ENCODE measurements around the gene ACTR2.
"Not testable (repeated sequence)": the region's sequence is repeated elsewhere in the genome, so short reads cannot be mapped to it uniquely, and the experiment has no call there.

The ACTR2 gene

DNA sequence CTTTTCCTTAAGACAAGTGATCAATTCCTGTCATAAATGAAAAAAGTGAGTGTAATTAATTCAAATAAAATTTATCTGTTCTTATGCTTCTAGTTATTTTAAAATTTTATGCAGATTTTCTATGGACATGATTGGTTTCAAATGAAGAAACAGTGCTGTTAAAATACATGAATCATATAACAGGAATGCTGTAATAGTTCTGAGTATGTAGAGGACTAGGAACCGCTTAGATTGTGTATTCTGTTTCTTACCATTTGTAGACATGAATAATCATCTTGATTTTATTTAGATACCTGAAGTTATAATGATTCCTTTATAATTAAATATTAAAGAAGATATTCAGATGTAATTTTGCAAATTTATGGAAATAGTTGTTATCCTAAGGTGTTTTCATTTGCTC, 3.5 kb downstream of the ACTR2 start:
- no peak for DNase-seq (ENCODE audit: low spot score)

DNA sequence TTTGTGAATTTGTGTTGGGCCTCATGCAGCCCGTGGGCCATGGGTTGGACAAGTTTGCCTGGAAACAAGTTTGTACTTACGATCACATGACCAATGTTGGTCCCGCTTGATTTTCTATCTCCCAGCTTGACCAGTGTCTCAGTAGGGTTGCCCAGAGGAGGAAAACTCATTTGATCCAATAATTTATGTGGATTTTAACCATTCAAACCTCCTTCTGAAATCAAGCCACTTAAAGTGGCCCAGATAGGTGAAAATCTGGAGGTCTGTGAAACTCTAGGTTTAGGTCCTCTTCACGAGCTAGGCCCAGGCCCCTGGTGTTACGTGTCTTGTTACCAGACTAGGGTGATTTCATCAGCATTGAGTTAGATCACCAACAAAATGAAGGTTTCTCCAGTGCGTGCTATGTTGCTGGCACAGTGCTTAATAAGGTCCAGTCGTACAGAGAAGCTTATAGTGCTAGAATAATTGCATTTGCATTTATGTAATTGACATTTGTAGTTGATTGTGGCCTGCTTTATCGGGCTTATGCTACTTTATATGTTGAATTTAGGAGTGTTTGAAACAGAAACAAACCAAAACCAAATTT, 4.4 kb downstream of the ACTR2 start:
- DNase-seq (ENCODE audit: low spot score), result no peak

DNA sequence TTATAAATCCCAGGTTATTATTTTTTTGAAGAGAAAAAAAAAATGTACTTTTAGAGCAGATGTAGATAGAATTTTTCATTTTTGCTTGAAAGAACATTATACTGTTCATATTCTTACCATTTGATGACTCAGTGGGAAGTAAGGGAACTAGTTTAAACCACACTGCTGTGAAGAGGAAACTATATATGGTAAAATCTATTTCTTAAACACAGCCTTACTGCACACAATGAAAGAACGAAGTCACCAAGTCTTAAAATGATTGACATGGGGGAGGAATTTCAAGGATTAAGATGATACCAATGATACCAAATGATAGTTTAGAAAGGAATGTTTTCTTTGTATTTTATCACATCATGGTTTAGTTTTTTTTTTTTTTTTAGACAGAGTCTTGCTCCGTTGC, 5.0 kb downstream of the ACTR2 start:
- DNase-seq (ENCODE audit: low spot score), result no peak

DNA sequence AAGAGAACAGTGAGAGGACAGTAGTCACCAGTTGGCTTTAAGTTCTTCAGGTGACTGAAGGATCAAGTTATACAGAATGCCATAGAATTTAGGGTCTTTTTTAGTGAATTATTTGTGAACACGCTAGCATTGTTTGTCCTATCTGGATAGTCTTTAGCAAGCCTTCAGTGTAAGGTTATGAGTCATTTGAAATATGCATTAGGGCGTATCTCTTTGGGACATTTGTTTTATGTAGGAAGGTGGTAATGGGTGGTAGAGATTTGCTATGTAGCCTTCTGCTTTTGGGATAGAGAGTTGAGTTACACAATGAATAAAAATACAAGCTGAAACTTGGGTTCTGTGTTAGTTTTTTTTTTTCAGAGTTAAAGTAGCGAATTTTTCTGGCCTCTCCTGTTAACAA, 13.0 kb downstream of the ACTR2 start:
- DNase-seq (ENCODE audit: low spot score), result no peak

DNA sequence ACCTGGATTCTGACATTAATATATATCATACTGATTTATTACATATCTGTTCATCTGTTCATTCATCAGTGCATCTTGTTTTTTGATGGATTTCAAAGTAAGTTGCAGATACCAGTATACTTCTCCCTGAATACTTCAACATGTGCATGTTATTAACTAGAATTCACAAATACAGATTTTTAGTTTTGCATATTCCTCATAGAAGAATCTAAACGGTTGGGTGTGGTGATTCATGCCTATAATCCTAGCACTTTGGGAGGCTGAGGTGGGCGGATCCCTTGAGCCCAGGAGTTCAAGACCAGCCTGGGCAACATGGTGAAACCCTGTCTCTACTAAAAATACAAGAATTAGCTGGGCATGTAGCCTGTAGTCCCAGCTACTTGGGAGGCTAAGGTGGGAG, 16.8 kb downstream of the ACTR2 start:
- DNase-seq (ENCODE audit: low spot score), result not testable (repeated sequence)

DNA sequence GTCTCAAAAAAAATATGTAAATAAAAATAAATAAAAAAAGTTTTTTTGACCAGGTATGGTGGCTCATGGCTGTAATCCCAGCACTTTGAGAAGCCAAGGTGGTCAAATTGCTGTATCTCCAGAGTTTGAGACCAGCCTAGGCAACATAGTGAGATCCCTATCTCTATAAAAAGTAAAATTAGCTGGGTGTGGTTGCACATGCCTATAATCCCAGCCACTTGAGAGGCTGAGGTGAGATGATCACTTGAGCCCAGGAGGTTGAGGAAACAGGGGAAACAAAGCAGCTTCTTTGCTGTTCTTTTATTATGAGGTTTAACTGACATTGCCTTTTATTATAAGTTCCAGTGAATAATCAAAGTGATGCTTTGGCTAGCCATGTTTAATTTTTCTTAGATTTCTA, 25.0 kb downstream of the ACTR2 start:
- no peak for DNase-seq (ENCODE audit: low spot score)

DNA sequence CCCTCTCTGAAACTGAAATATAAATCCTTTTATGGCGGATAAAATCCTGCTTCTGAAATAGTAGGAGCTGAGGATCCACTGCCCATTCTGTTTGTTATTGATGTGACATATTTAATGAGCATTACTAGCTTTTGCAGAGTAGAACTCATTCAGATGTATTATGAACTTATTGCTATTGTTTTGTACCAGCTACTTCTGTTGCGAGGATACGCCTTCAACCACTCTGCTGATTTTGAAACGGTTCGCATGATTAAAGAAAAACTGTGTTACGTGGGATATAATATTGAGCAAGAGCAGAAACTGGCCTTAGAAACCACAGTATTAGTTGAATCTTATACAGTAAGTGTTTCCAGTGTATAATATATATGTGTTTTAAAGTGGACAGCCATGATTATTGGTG, 27.7 kb downstream of the ACTR2 start:
- no peak for DNase-seq (ENCODE audit: low spot score)

DNA sequence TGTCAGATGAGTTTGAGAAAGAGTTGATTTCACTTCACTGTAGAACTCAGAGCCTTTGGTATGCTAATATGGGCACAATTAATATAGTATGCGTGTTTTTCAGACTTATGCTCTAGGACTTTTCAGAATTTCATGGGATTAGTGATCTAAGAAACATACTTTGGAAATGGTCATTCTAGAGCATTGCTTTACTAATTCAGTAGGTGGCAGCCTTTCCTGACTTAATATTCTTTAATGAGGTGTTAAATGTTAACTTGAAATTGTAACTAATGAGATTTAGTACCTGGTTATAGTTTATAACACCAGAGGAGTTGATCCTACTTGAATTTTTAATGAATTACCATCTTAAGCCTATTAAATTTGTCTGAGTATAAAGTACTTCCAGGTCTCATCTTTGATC, 28.4 kb downstream of the ACTR2 start:
- no peak for DNase-seq (ENCODE audit: low spot score)

DNA sequence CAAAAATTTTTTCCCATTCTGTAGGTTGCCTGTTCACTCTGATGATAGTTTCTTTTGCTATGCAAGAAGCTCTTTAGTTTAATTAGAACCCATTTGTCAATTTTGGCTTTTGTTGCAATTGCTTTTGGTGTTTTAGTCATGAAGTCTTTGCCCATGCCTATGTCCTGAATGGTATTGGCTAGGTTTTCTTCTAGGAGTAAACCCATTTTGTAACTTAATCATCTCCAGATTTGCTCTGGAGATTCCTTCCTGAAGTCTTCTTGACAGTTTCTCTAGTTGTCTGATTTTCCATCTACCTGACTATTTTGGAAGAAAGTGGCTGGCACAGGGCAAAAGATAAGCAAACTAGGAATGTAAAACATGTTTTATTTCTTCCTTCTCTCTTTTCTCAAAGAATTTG, 30.2 kb downstream of the ACTR2 start:
- DNase-seq (ENCODE audit: low spot score), result not testable (repeated sequence)

DNA sequence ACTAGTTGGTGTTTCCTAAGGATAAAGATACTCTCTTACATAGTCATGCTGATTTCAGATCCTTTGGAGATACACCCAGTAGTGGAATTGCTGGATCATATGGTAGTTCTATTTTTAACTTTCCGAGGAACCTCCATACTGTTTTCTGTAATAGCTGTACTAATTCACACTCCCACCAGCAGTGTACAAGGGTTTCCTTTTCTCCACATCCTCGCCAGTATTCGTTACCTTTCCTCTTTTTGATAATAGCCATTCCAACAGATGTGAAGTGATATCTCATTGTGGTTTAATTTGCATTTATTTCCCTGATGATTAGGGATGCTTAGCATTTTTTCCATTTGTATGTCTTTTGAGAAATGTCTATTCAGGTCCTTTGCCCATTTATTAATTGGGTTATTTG, 34.0 kb downstream of the ACTR2 start:
- no peak for DNase-seq (ENCODE audit: low spot score)

DNA sequence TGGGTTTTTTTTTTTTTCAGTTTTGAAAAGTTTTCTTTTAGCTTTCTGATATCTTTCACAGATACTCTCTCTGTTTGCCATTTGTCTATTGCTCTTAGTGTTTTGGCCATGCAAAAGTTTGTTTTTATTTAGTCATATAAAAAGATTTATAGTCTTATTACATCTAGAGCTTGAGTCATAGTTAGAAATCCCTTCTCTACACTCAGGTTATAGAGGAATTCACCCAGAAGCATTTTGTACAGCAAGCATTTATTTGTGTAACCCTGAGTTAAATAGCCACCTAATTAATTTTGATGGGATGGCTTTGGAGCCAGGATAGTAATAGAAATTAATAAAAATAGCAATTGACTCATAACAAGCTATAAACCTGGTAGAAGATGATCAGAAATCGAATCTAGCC, 35.6 kb downstream of the ACTR2 start:
- DNase-seq (ENCODE audit: low spot score), result no peak

DNA sequence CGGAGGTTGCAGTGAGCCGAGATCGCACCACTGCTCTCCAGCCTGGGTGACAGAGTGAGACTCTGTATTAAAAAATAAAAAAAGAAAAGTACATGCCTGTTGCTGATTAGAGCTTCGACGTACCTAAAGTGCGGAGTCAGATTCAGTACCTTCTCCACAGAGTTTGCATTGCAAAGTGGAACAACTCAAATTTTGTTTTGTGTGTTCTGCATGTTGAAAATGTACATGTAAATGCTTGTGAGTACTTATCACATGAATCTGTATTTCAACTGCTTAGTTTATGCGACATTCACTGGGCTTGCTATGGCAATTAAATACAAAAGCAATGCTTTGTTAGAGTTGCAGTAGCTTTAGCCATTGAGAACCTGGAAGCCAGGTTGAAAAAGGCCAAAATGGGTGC, 36.4 kb downstream of the ACTR2 start:
- DNase-seq (ENCODE audit: low spot score), result no peak

DNA sequence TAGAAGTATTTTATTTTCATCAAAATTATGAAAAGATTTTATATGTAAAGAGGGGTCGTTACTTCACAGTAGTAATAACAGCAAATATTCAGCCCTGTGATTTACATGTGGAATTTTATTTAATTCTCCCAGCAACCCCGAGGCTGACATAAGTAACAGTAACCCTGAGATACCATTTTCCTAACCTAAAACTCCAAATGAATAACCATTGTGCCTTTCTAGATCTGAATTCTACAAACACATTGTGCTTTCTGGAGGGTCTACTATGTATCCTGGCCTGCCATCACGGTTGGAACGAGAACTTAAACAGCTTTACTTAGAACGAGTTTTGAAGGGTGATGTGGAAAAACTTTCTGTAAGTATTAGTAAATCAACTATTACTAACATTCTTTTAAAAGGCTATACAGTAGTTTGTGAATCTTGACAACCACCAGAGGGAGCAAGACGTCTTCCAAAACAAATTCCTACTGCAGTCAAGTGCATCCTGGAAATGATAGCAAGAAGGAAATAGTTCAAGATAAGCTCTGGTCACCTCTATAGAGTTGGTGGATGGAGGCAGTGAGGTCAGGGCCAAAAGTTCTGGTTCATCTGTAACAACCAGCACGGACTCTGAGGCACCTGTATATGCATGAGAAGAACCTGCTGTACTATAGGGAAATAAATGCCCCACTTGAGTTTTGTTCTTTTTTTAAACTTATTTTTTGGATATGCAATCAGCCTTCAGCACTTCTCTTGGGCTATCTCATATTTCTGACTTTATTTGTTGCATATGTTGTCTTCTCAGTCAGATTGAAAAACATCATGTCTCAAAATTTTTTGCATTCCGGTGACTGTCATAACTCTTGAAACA, 37.4 kb downstream of the ACTR2 start:
- no peak for DNase-seq (ENCODE audit: low spot score)

DNA sequence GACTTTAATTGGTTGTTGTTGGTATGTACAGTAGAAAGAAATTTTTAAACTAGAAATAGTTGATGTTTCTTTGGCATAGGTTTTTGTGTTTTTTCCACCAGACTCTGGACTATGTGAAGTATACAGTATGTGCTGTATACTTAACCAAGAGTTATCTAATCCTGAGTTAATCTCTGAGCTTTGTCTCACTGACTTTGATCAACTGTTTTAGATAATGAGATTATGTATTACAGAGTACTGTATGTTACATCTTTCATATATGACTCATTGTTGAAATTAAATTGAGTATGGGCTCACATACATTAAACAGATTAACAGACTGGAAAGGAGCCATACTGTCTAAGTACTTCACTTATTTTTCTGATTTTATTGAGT, 38.0 kb downstream of the ACTR2 start:
- no peak for DNase-seq (ENCODE audit: low spot score)

DNA sequence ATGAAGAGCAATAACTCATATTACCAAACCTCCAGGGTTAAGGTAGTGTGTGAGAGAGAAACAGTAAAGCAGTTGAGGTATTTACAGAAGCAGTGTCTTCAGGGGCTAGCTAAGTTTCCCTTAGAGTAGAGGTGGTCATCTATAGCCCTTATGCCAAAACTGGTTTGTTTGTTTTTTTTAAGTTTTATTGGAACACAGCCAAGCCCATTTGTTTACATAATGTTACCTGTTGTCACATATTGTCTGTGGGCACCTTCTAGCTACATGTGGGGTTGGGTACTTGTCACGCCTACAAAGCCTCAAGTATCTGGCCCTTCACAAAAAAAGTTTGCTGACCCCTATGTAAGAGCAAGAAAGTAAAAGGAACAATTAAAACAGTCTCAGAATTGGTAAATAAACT, 39.4 kb downstream of the ACTR2 start:
- DNase-seq (ENCODE audit: low spot score), result no peak

DNA sequence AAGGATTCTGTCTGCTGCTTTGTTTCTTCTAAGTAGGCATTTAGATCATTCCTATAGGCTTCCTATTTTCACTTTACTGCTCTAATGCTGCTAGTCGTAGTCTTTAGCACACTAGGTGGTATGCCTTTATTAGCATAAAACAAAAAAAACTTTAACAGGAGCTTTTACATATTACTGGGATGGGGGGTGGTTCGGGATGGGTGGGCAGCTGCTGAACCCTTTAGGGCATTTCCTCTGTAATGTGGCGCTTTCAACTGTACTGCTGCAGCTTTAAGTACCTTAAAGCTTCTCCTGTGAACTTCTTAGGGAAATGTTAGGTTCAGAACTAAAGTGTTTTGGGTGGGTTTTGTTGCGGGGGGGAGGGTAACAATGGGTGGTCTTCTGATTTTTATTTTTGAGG, 41.3 kb downstream of the ACTR2 start:
- no peak for DNase-seq (ENCODE audit: low spot score)

DNA sequence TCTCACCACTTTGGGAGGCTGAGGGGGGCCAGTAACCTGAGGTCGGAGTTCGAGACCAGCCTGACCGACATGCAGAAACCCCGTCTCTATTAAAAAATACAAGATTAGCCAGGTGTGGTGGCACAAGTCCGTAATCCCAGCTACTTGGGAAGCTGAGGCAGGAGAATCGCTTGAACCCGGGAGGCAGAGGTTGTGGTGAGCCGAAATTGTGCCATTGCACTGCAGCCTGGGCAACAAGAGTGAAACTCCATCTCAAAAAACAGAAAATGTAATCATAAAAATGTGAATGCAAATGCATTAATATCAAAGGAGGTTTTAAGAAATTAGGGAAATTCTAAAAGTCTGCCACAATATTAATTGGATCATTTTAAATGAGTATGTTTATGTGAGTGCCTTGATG, 45.7 kb downstream of the ACTR2 start:
- no peak for DNase-seq (ENCODE audit: low spot score)

DNA sequence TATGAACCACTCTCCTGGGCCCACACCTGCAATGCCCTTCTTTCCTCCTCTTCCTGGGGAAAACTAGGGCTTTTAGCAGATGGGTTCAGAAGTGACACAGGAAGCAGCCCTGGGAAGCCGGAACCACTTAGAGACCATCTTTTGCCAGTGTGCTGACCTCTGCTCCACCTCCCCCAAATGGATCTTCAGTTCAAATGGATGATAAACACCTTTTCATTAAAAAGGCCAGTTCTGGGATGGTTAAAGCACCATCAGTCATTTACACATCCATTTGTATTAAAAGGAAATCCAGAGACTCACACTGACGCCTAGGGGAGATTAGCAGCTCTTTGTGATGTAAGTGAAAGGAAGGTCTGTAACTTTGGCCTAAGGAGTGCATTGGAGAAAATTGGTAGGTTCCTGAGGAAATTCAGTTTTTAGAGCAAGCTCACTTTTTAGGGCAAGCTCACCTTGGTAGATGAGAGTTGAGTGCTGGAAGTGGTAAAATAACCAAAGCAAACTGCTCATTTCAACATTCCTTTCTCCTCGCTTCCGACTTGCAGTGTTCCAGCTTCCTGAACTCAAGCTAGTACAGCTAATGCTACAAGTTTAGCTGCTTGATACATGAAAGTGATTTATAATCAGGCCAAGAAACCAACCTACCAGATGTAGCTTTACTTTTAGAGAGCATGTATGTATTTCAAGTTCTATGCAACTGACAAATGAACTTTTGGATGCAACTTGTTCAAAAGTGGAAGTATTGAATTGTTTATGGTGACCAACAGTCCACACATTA, 47.7 kb downstream of the ACTR2 start:
- no peak for DNase-seq (ENCODE audit: low spot score)

DNA sequence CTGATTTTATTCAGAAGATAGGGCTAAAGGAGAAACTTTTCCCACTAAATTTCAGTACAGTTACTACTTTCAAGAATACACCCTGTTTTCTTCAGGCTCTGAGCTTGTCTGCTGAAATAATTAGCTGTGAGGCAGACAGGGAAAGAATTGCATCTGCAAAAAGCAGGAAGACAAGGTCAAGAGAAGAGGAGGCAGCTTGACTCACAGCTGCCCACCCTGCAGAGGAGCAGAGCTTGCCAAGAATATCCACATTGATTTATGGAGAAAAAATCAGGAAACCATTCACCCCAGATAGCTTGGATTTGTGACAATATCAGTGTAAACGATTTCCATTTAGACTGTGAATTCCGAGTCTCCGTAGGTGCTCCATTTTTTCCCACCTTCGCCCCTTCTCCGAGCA, 49.0 kb downstream of the ACTR2 start:
- no peak for DNase-seq (ENCODE audit: low spot score)

DNA sequence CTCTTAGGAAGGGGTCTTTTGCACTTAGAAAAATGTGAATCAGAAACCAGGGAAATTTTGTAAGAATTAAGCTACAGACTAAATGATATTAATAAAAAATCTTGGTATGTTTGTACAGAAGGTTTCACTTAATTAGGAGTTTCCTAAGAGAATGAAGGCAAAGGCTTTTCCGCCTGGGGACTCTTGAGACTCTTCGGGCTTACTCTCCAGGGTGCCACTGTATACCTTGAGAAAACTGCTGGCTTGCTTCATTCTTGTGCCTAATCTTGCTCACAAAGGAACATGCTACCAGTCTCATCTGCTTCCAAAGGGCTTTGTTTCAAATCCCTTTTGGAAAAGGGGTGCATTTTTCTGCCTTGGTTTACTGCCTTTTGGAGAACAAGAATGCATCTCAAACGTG, 49.5 kb downstream of the ACTR2 start:
- DNase-seq (ENCODE audit: low spot score), result no peak

DNA sequence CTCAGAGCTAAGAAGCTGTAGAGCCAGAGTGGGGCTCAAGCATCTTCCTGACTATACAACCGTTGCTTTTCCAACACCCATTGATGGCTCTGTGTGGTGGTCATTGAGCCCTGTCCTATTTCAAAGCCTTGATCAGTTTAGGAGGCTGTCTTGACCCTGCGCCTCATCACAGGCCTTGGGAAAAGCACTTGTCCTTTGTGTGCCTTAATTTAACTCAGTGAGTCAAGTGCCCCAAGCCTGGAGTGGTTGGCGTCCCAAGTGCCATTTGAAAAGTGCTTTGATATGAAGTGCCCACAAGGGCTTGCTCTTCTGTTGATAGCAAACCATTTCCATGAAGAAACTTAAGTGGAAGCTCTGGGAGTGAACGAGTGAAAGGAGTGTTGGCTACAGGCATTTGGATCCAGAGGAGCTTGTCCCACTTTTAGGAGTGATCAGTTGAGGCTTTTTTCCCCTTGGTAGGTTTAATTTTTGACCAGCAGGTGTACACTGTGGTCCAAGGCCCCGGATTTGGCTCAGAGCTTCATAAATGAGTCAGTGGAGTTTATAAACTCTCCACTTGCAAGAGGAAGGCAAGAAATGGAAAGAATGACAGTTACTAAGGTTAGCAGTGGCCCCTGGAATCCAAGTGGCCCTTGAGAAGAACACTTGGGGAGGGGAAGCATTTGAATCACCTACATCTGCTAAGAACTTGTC, 50.3 kb downstream of the ACTR2 start:
- no peak for DNase-seq (ENCODE audit: low spot score)

DNA sequence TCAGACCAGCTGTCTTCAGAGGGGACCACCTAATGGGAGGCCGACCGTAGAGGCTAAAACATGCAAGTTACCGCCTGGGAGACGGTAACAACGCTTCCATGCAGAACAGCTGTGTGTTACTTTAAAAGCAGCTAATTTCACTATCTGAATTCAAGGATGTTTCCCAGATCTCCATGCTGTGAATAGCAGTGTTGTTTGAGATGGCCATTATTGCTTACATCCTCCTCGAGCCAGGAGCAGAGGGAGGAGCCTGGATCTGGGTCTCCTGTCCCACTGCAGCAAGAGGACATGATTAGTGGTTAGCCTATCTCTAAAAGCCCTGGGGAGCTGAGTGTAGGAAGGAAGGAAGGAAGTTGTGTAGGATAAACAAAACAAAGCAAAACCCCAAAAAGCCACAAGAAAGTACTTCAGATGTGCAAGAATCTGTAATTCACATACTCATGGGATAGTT, 50.9 kb downstream of the ACTR2 start:
- no peak for DNase-seq (ENCODE audit: low spot score)

DNA sequence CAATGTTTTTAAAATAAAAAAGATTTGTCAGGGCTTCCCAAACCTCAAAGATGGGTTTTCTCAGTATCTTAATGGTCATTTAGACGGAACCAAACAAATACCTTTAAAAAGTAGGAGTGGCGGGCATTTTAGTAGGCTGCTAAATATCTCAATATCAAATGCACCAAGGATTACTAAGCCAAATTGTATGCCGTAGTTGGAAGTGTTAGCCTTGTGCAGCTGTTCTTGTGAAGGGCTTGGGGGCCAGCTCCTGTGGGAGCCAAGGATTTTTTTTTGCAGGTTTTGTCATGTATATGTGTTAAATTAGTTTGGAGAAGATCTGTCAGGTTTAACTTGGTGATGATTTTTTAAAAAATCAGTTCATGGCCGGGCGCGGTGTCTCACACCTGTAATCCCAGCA, 52.1 kb downstream of the ACTR2 start:
- DNase-seq (ENCODE audit: low spot score), result no peak
